SK-N-SH (cell line): ENCODE results near the gene CASP9. TPM values are rescaled to one million over a fixed set of nuclear protein-coding genes. Genes with fewer than 3 reads are reported as not detected.

Experiments used
- CTCF ChIA-PET: fragments of 300-600, 350-600 bp; formaldehyde crosslinking; extraction: SDS; loops from one replicate; lab custom pipeline; 2021; lab: Yijun Ruan, JAX
- POLR2A ChIA-PET: fragments of 350-600 bp; sonication (Branson Sonifier 250); formaldehyde crosslinking; extraction: SDS; loops from one replicate; lab custom pipeline; 2020; ENCODE audit warnings: antibody characterized with exemption, inconsistent platforms; lab: Yijun Ruan, JAX
- DNase-seq: peaks from one replicate; pipeline ENCODE4 v3.0.0; 2012
- H2AFZ ChIP-seq: fragments of 200-600 bp; sonication (generic); 2 replicates; pipeline ENCODE4 v1.8.1; 2016; ENCODE audit warnings: antibody characterized with exemption, mild to moderate bottlenecking, low read depth
- H3F3A ChIP-seq: fragments of 200-600 bp; sonication (generic); replicated peaks from 2 replicates; pipeline ENCODE3; 2016; ENCODE audit warnings: antibody characterized with exemption, mild to moderate bottlenecking; ENCODE audit not compliant: insufficient read depth
- H3K27ac ChIP-seq, 2 experiments: fragments of 200-500 bp in 1 of 2; fragments of 200-600 bp in 1 of 2; sonication (Bioruptor generic) in 1 of 2; sonication (generic), shearing (Covaris generic) in 1 of 2; 2 replicates each; pipeline versions ENCODE4 v1.5.1 to v1.6.1; 2014 to 2016; ENCODE audit warnings: low read depth in 2 of 2, inconsistent platforms in 1 of 2, low read length in 1 of 2, mild to moderate bottlenecking in 1 of 2, mixed read lengths in 1 of 2
- H3K27me3 ChIP-seq: fragments of 200-600 bp; sonication (generic), shearing (Covaris generic); 2 replicates; pipeline ENCODE4 v1.6.1; 2016; ENCODE audit warnings: mixed run types; ENCODE audit not compliant: insufficient read depth
- H3K36me3 ChIP-seq, 2 experiments: fragments of 200-500 bp in 1 of 2; fragments of 200-600 bp in 1 of 2; sonication (Bioruptor generic) in 1 of 2; sonication (generic) in 1 of 2; replicated peaks in 1 of 2; 2 replicates each; pipeline versions ENCODE3 to v1.5.1; 2014 to 2016; ENCODE audit warnings: low read length in 1 of 2, mild to moderate bottlenecking in 1 of 2; ENCODE audit not compliant: insufficient read depth in 2 of 2, control insufficient read depth in 1 of 2
- H3K4me1 ChIP-seq, 2 experiments: fragments of 200-500 bp in 1 of 2; fragments of 200-600 bp in 1 of 2; sonication (Bioruptor generic) in 1 of 2; sonication (generic), shearing (Covaris generic) in 1 of 2; 2 replicates each; pipeline versions ENCODE4 v1.5.1 to v1.6.1; 2014 to 2016; ENCODE audit warnings: low read depth in 1 of 2, low read length in 1 of 2, mixed run types in 1 of 2; ENCODE audit not compliant: insufficient read depth in 2 of 2, control insufficient read depth in 1 of 2
- H3K4me2 ChIP-seq: fragments of 200-600 bp; sonication (generic), shearing (Covaris generic); 2 replicates; pipeline ENCODE4 v1.6.1; 2017; ENCODE audit warnings: mixed run types
- H3K4me3 ChIP-seq, 2 experiments: fragments of 200-500 bp in 1 of 2; fragments of 200-600 bp in 1 of 2; sonication (Bioruptor generic) in 1 of 2; sonication (generic), shearing (Covaris generic) in 1 of 2; 2 replicates each; pipeline versions ENCODE4 v1.5.1 to v1.8.1; 2014 to 2016; ENCODE audit warnings: low read depth in 2 of 2, inconsistent platforms in 1 of 2, low read length in 1 of 2, mild to moderate bottlenecking in 1 of 2, mixed read lengths in 1 of 2, moderate library complexity in 1 of 2
- H3K79me2 ChIP-seq: fragments of 200-600 bp; sonication (generic); 2 replicates; pipeline ENCODE4 v1.8.1; 2017; ENCODE audit warnings: mild to moderate bottlenecking; ENCODE audit not compliant: insufficient read depth
- H3K9ac ChIP-seq: fragments of 200-600 bp; sonication (generic); 2 replicates; pipeline ENCODE4 v1.6.1; 2017; ENCODE audit warnings: mixed run types
- H3K9me2 ChIP-seq: fragments of 200-600 bp; sonication (generic); 2 replicates; pipeline ENCODE4 v1.6.1; 2017; ENCODE audit warnings: mixed run types
- H3K9me3 ChIP-seq: fragments of 200-600 bp; sonication (generic); 2 replicates; pipeline ENCODE4 v1.6.1; 2017; ENCODE audit warnings: mixed run types, mild to moderate bottlenecking, moderate library complexity
- H4K20me1 ChIP-seq: fragments of 200-600 bp; sonication (generic); 2 replicates; pipeline ENCODE4 v1.6.1; 2017; ENCODE audit warnings: mild to moderate bottlenecking, mixed run types; ENCODE audit not compliant: insufficient read depth
- CHD2 ChIP-seq: fragments of 150-350 bp; IDR thresholded peaks from 2 replicates; pipeline ENCODE4 v1.6.1; 2018; ENCODE audit warnings: low read length; ENCODE audit not compliant: partially characterized antibody
- CTCF ChIP-seq: fragments of 200-600 bp; sonication (generic); IDR thresholded peaks from 2 replicates; pipeline ENCODE4 v1.6.1; 2017; ENCODE audit warnings: antibody characterized with exemption, mild to moderate bottlenecking, moderate library complexity
- JUND ChIP-seq: IDR thresholded peaks from 2 replicates; pipeline ENCODE4 v1.4.0; 2012
- MAX ChIP-seq: IDR thresholded peaks from 2 replicates; pipeline ENCODE4 v1.4.0; 2012; ENCODE audit warnings: low read depth
- MXI1 ChIP-seq: IDR thresholded peaks from 2 replicates; pipeline ENCODE4 v1.6.1; 2012; ENCODE audit warnings: mild to moderate bottlenecking, low read depth, low read length, improper control_type of control experiment
- NFIC ChIP-seq: IDR thresholded peaks from 2 replicates; pipeline ENCODE4 v1.4.0; 2012; ENCODE audit warnings: borderline replicate concordance
- NRF1 ChIP-seq: IDR thresholded peaks from 2 replicates; pipeline ENCODE4 v1.6.1; 2012; ENCODE audit warnings: low read depth, mild to moderate bottlenecking, low read length
- POLR2AphosphoS5 ChIP-seq: IDR thresholded peaks from 2 replicates; pipeline ENCODE4 v1.6.1; 2012; ENCODE audit warnings: low read depth, low read length
- RCOR1 ChIP-seq: fragments of 150-350 bp; IDR thresholded peaks from 2 replicates; pipeline ENCODE4 v1.6.1; 2017; ENCODE audit warnings: antibody characterized with exemption, low read length
- RFX5 ChIP-seq: IDR thresholded peaks from 2 replicates; pipeline ENCODE4 v1.6.1; 2012; ENCODE audit warnings: mild to moderate bottlenecking, improper control_type of control experiment, low read length
- RXRA ChIP-seq: IDR thresholded peaks from 2 replicates; pipeline ENCODE4 v1.4.0; 2012; ENCODE audit warnings: low read depth, mild to moderate bottlenecking, borderline replicate concordance
- SIN3A ChIP-seq: IDR thresholded peaks from 2 replicates; pipeline ENCODE4 v1.6.1; 2012; ENCODE audit warnings: low read depth, mild to moderate bottlenecking, low read length, moderate library complexity, borderline replicate concordance
- SMC3 ChIP-seq: IDR thresholded peaks from 2 replicates; pipeline ENCODE4 v1.6.1; 2012; ENCODE audit warnings: low read depth, low read length, improper control_type of control experiment
- TAF1 ChIP-seq: IDR thresholded peaks from 2 replicates; pipeline ENCODE4 v1.6.1; 2012; ENCODE audit warnings: low read depth, mild to moderate bottlenecking, low read length, moderate library complexity, borderline replicate concordance
- TEAD4 ChIP-seq: IDR thresholded peaks from 2 replicates; pipeline ENCODE4 v1.4.0; 2012; ENCODE audit warnings: mild to moderate bottlenecking, borderline replicate concordance; ENCODE audit not compliant: insufficient read depth
- USF2 ChIP-seq: fragments of 150-350 bp; IDR thresholded peaks from 2 replicates; pipeline ENCODE4 v1.6.1; 2017; ENCODE audit warnings: antibody characterized with exemption, low read length, low read depth, borderline replicate concordance
- ZBTB33 ChIP-seq: IDR thresholded peaks from 2 replicates; pipeline ENCODE4 v1.4.0; 2012; ENCODE audit warnings: low read depth, borderline replicate concordance
- WGBS: methylation state at CpG from one replicate; pipeline ENCODE4 v1.1.6; 2017; ENCODE audit warnings: low lambda C conversion rate; 5-methylcytosine and 5-hydroxymethylcytosine counted together
- polyA plus RNA-seq, 3 experiments: library from polyadenylated mRNA; depleted of rRNA; stranded (reverse); fragments of >200 nt; gene quantifications; 2 replicates each; pipeline ENCODE4 v1.2.3, GENCODE V29; 2012

CASP9 gene
- polyA plus RNA-seq, 1 of the 3 experiments (the other 2 are of a cell fraction) = 16.9 TPM

GRCh38 chr1:15543251-15543588 is 19.2 kb upstream of the CASP9 start:
- DNase-seq = no peak
- Histone ChIP-seq H3K79me2 (peaks cover 4% of the 10 kb centered on the region; the same call in 1 of the 2 replicates), H3F3A (peaks cover 13% of the 10 kb centered on the region), H3K27me3 (no peaks in the 10 kb centered on the region), H3K9me2 (no peaks in the 10 kb centered on the region), H3K9me3 (no peaks in the 10 kb centered on the region), H4K20me1 (no peaks in the 10 kb centered on the region), H3K4me2 (peak overlapping the region; percentile 51; the same call in 1 of the 2 replicates), H2AFZ (no peak overlapping the region), H3K36me3 (peaks cover 47 to 71% of the 10 kb centered on the region in 2 experiments), H3K4me3 (no peak overlapping the region), H3K4me1 (0 out of 4 replicates have a peak, but pooled peaks cover 0 to 2% of the 10 kb centered on the region in 2 experiments), H3K9ac (no peak overlapping the region), H3K27ac (peak overlapping the region; percentile 24 to 39; a peak in 3 of 4 replicates)
- CTCF ChIA-PET = interaction anchor here (0.9 kb wide), 1 partner anchor 12 kb away, joined by 3 read pairs; no protein-coding TSS in a partner anchor
- no peak for TF ChIP-seq USF2
- POLR2A ChIA-PET = no interaction called here
- WGBS = 84% methylated on average over 5 of the region's 5 CpGs

- CTCF ChIA-PET = interaction anchor here (0.9 kb wide), 1 partner anchor 13 kb away, joined by 3 read pairs; no protein-coding TSS in a partner anchor
- Histone ChIP-seq H3K27me3 (no peaks in the 10 kb centered on the region), H3K79me2 (peaks cover 4% of the 10 kb centered on the region; the same call in 1 of the 2 replicates), H3K9me2 (no peaks in the 10 kb centered on the region), H4K20me1 (no peaks in the 10 kb centered on the region), H3K4me2 (peak overlapping the region; percentile 51; the same call in 1 of the 2 replicates), H3K9ac (no peak overlapping the region)
- POLR2A ChIA-PET = no interaction called here
- no peak for DNase-seq
- TF ChIP-seq NFIC (no peak), POLR2AphosphoS5 (no peak), SMC3 (no peak), TEAD4 (no peak), NRF1 (no peak), RCOR1 (no peak), CHD2 (no peak), RFX5 (no peak), MAX (no peak), JUND (no peak), CTCF (no peak), MXI1 (no peak), TAF1 (no peak), SIN3A (no peak), ZBTB33 (no peak), RXRA (no peak)
- TF ChIP-seq, all 33 proteins: peak for 0
- no peak overlapping the region for H3K4me3 ChIP-seq
- peaks cover 46 to 69% of the 10 kb centered on the region in 2 experiments for H3K36me3 ChIP-seq
- 93% methylated on average over 7 of the region's 7 CpGs for WGBS
- no peaks in the 10 kb centered on the region for H3K9me3 ChIP-seq
- no peak overlapping the region for H2AFZ ChIP-seq
- 0 out of 4 replicates have a peak, but pooled peaks cover 0 to 2% of the 10 kb centered on the region in 2 experiments for H3K4me1 ChIP-seq
- H3K27ac ChIP-seq = peak overlapping the region; percentile 24 to 39; a peak in 3 of 4 replicates
- H3F3A ChIP-seq = peaks cover 7% of the 10 kb centered on the region
Measured at GRCh38 chr1:15542388-15543250, 18.6 kb upstream of the CASP9 start.
